Heart left ventricle (tissue), 16 donors: ENCODE data around the gene GTF2A1. TPM values are rescaled to one million over a fixed set of nuclear protein-coding genes. Genes with fewer than 3 reads are reported as not detected.

ENCODE experiments used
- ATAC-seq, 4 donors: fragments of 200-7000 bp; cut with Tn5 transposase; one replicate each; pipeline ENCODE4 v1.9.1; 2020 to 2022; ENCODE audit warnings: moderate library complexity in 4 of 4, mild to moderate bottlenecking in 3 of 4, moderate number of reproducible peaks in 1 of 4
- DNase-seq, 5 donors: peaks; one replicate each; pipeline ENCODE4 v3.0.0-alpha.2; 2020
- H3K27ac ChIP-seq, 12 donors: fragments of 200-600 bp; sonication (generic) in 4 of 12; one replicate each; pipeline versions ENCODE4 v1.5.0 to v1.8.0; 2016 to 2022; ENCODE audit warnings: mild to moderate bottlenecking in 2 of 12
- H3K27me3 ChIP-seq, 9 donors: fragments of 200-600 bp; sonication (generic) in 2 of 9; one replicate each; pipeline versions ENCODE4 v1.5.1 to v1.8.0; 2016 to 2022; ENCODE audit warnings: mild to moderate bottlenecking in 3 of 9
- H3K36me3 ChIP-seq, 9 donors: fragments of 200-600 bp; sonication (generic) in 2 of 9; one replicate each; pipeline versions ENCODE4 v1.5.0 to v1.8.0; 2018 to 2022; ENCODE audit warnings: mild to moderate bottlenecking in 2 of 9
- H3K4me1 ChIP-seq, 12 donors: fragments of 200-600 bp; sonication (generic) in 4 of 12; one replicate each; pipeline versions ENCODE4 v1.5.0 to v1.8.0; 2016 to 2022; ENCODE audit warnings: mild to moderate bottlenecking in 3 of 12
- H3K4me3 ChIP-seq, 12 donors: fragments of 200-600 bp; sonication (generic) in 4 of 12; one replicate each; pipeline versions ENCODE4 v1.5.0 to v1.8.0; 2017 to 2022; ENCODE audit warnings: mild to moderate bottlenecking in 9 of 12, moderate library complexity in 4 of 12
- H3K9me3 ChIP-seq, 12 donors: fragments of 200-600 bp; sonication (generic) in 4 of 12; one replicate each; pipeline versions ENCODE4 v1.5.0 to v1.8.0; 2016 to 2022; ENCODE audit warnings: mild to moderate bottlenecking in 1 of 12
- POLR2A ChIP-seq, 2 donors: fragments of 450-650 bp; IDR thresholded peaks; one replicate each; pipeline ENCODE4 v1.6.1; 2017; ENCODE audit warnings: antibody characterized with exemption in 2 of 2, mild to moderate bottlenecking in 2 of 2, moderate library complexity in 2 of 2
- WGBS, 4 donors: extraction: QIAGEN DNeasy Blood & Tissue Kit in 2 of 4; methylation state at CpG; one replicate each; pipeline versions ENCODE4 v1.1.5 to v1.1.7; 2013 to 2018; 5-methylcytosine and 5-hydroxymethylcytosine counted together
- intact Hi-C, 10 donors: fragments of 100-400 bp; cut with DNase I; formaldehyde crosslinking; loops; one replicate each; pipeline versions ENCODE4 v1.11.1 to v1.14.2; 2022
- polyA plus RNA-seq, 2 donors: library from polyadenylated mRNA; stranded (reverse); fragments of 200-250 nt; gene quantifications; one replicate each; pipeline ENCODE4 v1.2.3, GENCODE V29; 2013
- total RNA-seq, 9 donors: library from RNA; depleted of rRNA in 2 of 9; stranded (reverse); fragments of >200 nt in 2 of 9; fragmentation: NEBNext Ultra II Directional in 3 of 9; extraction: Animal tissue kit (Norgen Biotek cat#: 25700) in 3 of 9; gene quantifications; one replicate each; pipeline versions ENCODE4 v1.1.0 to v1.2.4, GENCODE V29; 2016 to 2023
- TF ChIP-seq, protein P1 (sequence below), 12 donors: fragments of 200-600 bp; sonication (generic) in 4 of 12; IDR thresholded peaks; one replicate each; pipeline versions ENCODE4 v1.5.0 to v1.8.0; 2018 to 2022; ENCODE audit warnings: antibody characterized with exemption in 12 of 12, mild to moderate bottlenecking in 5 of 12
- donor health status: ischemic (EF 13 %, LVEDD 7.1; RV severe dilation, severe dysfunction).
- donor health status: healthy with polysubstance abuse.
- donor health status: DM: no; HTN: yes; CAD: no.
- donor health status: DM: no; HTN: no; CAD: no.
- donor health status: ischemic (EF 25% LVEDD 6.9; RV normal size, moderate dysfunction).
- donor health status: ischemic (EF 25% LVEDD 5.7; RV mildly dilated, moderate dysfunction).
- donor health status: healthy.
- donor health status: DM: yes; HTN: yes; CAD: no.
- donor health status: ischemic (EF 35%, LVEDD 5.7; RV mildly dilated, moderate dysfunction).
- donor health status: nonischemic (EF 11% LVEDD 7.7; RV severe dilation, severe dysfunction).
- donor health status: DM: yes; HTN: yes; CAD: no.
- donor health status: PGD.
- donor health status: ischemic (EF 29% LVEDD 5.4; RV normal size, mild dysfunction).
- donor health status: nonischemic (EF 23%, LVEDD 6.1; RV moderate dilation, normal function).

The GTF2A1 gene
- total and polyA plus RNA-seq, 11 donors: 3.4 to 31.3 (median 19.7) TPM

DNA sequence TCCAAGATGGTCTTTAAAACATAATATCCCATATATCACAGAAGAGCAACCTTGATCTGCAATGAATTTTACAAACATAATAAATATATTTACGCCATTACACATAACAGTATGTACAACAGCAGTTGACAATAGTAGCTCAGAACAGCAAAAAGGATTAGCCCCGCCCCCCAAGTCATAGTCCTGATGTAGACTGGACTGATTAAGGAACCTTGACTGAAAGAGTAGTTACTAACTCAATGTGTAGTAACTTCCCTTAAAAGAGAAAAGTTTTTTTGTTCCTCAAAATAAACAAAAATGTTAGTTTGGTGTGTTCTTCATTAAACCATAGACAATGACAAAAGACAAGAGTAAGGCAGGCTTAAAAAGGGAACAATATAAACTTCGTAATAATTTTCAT is 44.5 kb downstream of the GTF2A1 start:
- TF ChIP-seq, protein P1, sequence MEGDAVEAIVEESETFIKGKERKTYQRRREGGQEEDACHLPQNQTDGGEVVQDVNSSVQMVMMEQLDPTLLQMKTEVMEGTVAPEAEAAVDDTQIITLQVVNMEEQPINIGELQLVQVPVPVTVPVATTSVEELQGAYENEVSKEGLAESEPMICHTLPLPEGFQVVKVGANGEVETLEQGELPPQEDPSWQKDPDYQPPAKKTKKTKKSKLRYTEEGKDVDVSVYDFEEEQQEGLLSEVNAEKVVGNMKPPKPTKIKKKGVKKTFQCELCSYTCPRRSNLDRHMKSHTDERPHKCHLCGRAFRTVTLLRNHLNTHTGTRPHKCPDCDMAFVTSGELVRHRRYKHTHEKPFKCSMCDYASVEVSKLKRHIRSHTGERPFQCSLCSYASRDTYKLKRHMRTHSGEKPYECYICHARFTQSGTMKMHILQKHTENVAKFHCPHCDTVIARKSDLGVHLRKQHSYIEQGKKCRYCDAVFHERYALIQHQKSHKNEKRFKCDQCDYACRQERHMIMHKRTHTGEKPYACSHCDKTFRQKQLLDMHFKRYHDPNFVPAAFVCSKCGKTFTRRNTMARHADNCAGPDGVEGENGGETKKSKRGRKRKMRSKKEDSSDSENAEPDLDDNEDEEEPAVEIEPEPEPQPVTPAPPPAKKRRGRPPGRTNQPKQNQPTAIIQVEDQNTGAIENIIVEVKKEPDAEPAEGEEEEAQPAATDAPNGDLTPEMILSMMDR (IDR thresholded peaks at IDR 0.05): no peak
- no peak for TF ChIP-seq POLR2A (IDR thresholded peaks at IDR 0.05)
- Histone ChIP-seq H3K9me3 (no peaks in the 10 kb centered on the region), H3K27me3 (no peaks in the 10 kb centered on the region), H3K36me3 (peaks cover 0 to 27% (median 15%) of the 10 kb centered on the region in 9 donors), H3K4me3 (no peak overlapping the region), H3K4me1 (peaks cover 0 to 41% (median 2%) of the 10 kb centered on the region in 12 donors), H3K27ac (peak overlapping the region in 1 of 12 donors; percentile 77)
- WGBS, 4 donors: 87 to 96% (median 93%) methylated on average over 3 of the region's 3 CpGs
- DNase-seq (peak in 4 of 5 donors; percentile 25 to 60 (median 34)), ATAC-seq (peak in 2 of 4 donors; percentile 55 to 68)
- intact Hi-C loops: loop anchor here in 3 of 10 donors (5.0 to 10.0 kb wide), 3 partner anchors 221 to 234 kb away; partner anchors contain the start of genes CEP128 (in 2 of the 3) and TSHR (in 1 of the 3)

DNA sequence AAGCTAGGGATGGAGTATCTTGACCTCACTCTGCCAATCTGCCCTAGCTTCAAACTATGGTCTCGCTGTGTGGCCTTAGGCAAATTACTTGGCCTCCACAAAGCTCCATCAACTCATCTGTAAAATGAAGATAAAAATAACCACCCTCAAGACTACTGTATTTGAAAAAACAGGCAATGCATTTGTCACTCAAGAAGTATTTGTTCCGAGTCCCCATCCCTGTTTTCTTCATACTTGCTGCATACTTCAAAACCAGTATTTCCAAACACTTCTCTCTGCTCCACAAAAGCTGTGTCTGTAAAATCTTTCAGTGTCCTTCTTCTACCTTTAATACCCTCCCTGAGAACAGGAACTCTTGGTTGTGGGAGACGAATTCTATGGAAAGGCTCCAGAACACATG is 47.9 kb downstream of the GTF2A1 start:
- DNase-seq (no peak), ATAC-seq (no peak)
- no peak overlapping the region for H3K27ac ChIP-seq
- TF ChIP-seq POLR2A (IDR thresholded peaks at IDR 0.05): no peak
- TF ChIP-seq, protein P1 (IDR thresholded peaks at IDR 0.05): no peak
- H3K4me1 ChIP-seq: peaks cover 0 to 42% (median 9%) of the 10 kb centered on the region in 12 donors
- no peaks in the 10 kb centered on the region for H3K36me3 ChIP-seq
- intact Hi-C loops: loop anchor here in 7 of 10 donors (5.0 to 10.0 kb wide), 6 partner anchors 39 to 228 kb away; partner anchors contain the start of genes CEP128 (in 1 of the 7) and TSHR (in 1 of the 7)
- H3K9me3 ChIP-seq: no peaks in the 10 kb centered on the region
- H3K4me3 ChIP-seq: no peak overlapping the region
- WGBS, 4 donors: 86 to 90% (median 87%) methylated on average over 3 of the region's 3 CpGs
- H3K27me3 ChIP-seq: no peaks in the 10 kb centered on the region

DNA sequence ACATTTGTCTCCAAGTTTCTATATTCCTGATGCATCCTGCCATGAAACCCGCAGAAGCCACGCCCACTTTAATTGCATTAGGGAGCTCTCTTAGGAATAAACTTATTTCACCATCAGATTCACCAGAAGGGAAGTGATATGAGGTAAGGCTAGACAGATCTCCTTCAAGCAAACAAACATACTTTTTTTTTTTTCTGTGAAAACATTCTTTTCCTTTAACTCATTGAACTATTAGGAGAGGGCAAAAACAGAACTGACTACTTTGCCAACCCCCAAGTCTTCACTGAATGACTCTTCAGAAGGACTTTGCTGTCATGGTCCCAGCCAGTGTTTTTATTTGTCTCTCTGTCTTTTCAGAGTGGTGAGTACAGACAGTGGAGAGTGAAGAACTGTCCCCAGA is 48.4 kb downstream of the GTF2A1 start:
- WGBS, 4 donors: 70 to 86% (median 82%) methylated on average over 2 of the region's 2 CpGs

DNA sequence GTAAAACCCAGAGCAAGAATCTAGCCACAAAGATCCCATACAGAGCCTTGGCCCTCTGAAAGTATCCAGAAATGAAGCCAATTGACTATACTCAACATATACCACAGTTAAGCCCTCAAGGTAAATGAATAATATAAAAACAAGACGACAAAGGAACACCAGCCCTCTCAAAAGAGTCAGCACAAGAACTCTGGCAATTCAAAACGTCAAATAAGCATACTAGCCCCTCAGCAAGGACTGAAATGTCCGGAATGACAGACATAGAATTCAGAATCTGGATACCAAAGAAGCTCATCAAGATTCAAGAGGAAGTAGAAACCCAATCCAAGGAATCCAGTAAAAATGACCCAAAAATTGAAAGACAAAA is 49.9 kb downstream of the GTF2A1 start:
- no peaks in the 10 kb centered on the region for H3K27me3 ChIP-seq
- no peak for ATAC-seq
- peak overlapping the region in 8 of 12 donors; percentile 65 to 83 (median 72) for H3K4me3 ChIP-seq
- DNase-seq: no peak
- no peaks in the 10 kb centered on the region for H3K36me3 ChIP-seq
- H3K4me1 ChIP-seq: peaks cover 0 to 22% (median 8%) of the 10 kb centered on the region in 12 donors
- intact Hi-C loops: loop anchor here in 9 of 10 donors (1.0 to 10.0 kb wide), 10 partner anchors 41 to 226 kb away; partner anchors contain the start of genes TSHR (in 4 of the 9) and CEP128 (in 1 of the 9)
- TF ChIP-seq, protein P1 (IDR thresholded peaks at IDR 0.05): no peak
- TF ChIP-seq POLR2A (IDR thresholded peaks at IDR 0.05): no peak
- 7 to 13% (median 12%) methylated on average over 3 of the region's 3 CpGs for WGBS, 4 donors
- no peaks in the 10 kb centered on the region for H3K9me3 ChIP-seq
- peak overlapping the region; percentile 82 to 97 (median 93) for H3K27ac ChIP-seq

More for the DNA sequence above, 48.4 kb downstream of the GTF2A1 start:
- TF ChIP-seq POLR2A (IDR thresholded peaks at IDR 0.05): no peak
- TF ChIP-seq, protein P1 (IDR thresholded peaks at IDR 0.05): no peak
- no peaks in the 10 kb centered on the region for H3K9me3 ChIP-seq
- H3K27me3 ChIP-seq: no peaks in the 10 kb centered on the region
- peaks cover 0 to 37% (median 8%) of the 10 kb centered on the region in 12 donors for H3K4me1 ChIP-seq
- no peak for DNase-seq
- intact Hi-C loops: loop anchor here in 7 of 10 donors (5.0 to 10.0 kb wide), 6 partner anchors 40 to 228 kb away; partner anchors contain the start of genes CEP128 (in 1 of the 7) and TSHR (in 1 of the 7)
- ATAC-seq: no peak
- no peak overlapping the region for H3K27ac ChIP-seq
- no peaks in the 10 kb centered on the region for H3K36me3 ChIP-seq
- H3K4me3 ChIP-seq: no peak overlapping the region
